ENCODE data around the gene MYOM1. TPM values are rescaled to one million over a fixed set of nuclear protein-coding genes. Genes with fewer than 3 reads are reported as not detected.
A peak's percentile ranks its signal among the peaks of the same experiment; 100 is the strongest.

The MYOM1 gene
- total RNA-seq, 2 experiments from 2014 or later: 2.4 to 3.8 TPM

DNA sequence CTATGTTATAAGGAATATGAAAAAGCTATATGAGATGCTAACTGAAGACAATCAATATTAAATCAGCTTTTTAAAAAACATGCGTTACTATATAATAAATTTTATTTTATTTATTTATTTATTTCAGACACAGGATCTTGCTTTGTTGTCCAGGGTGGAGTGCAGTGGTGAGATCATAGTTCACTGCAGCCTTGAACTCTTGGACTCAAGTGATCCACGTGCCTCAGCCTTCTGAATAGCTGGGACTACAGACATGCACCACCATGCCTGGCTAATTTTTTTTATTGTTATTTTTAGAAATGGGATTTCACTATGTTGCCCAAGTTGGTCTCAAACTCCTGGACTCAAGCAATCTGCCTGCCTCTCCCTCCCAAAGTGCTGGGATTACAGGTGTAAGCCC, 89.4 kb downstream of the MYOM1 start:
- no TSS peak for BruUV-seq (replicated peaks)

DNA sequence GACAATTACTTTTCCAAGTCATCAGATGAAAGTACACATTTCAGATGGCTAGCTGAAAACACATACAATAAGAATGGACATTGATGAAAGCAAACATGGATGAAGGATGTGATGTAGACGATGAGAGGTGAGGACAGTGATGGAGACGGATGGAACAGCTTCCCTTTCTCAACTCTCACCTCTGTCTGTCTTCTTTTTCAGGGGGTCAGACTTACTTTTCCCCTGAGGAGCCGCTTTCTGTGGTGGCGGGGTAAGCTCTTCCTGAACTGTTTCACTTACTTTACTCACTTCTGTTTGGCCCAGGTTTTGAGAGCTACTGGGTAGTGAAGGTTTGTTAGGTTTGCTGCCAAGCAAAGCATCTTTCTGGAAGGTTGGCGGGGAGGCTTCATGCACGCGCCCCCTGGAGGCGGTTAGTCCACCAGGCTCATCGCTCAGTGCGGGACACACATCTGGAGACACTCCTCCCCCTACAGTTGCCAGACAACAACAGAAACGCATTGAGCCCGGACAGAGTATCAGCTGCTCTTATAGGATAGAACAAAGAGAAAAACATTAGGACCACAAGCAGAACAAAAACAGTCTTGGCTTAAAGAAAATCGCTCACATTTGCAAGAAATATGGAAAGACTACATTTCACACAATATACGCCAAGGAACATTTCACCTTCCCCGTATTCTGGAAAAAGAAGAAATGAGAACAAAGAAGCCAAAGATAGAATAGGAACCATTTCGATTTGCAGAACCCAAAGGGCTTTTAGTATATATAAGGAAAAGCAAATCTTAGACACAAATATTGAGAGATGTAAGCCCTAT, 90.5 kb downstream of the MYOM1 start:
- Histone ChIP-seq H3K4me1 (ENCODE audit: insufficient read depth, low read length, poor library complexity, severe bottlenecking) (peaks cover 10% of the 10 kb centered on the region), H2AFZ (ENCODE audit: low read length) (peak overlapping the region; percentile 91), H3K27ac (ENCODE audit: low read depth, low read length, poor library complexity, severe bottlenecking) (no peak overlapping the region), H3K36me3 (ENCODE audit: insufficient read depth, low read length) (no peaks in the 10 kb centered on the region), H3K4me2 (ENCODE audit: low read length) (peak overlapping the region; percentile 49), H4K20me1 (ENCODE audit: insufficient read depth, low read length) (no peaks in the 10 kb centered on the region), H3K9me2 (ENCODE audit: insufficient read depth, low read length) (no peaks in the 10 kb centered on the region), H3K79me2 (ENCODE audit: insufficient read depth, low read depth, low read length) (no peaks in the 10 kb centered on the region), H3K4me3 (ENCODE audit: low read depth, low read length, poor library complexity, severe bottlenecking) (peak overlapping the region; percentile 6), H3K9me3 (ENCODE audit: low read length) (no peaks in the 10 kb centered on the region)
- no TSS peak for BruUV-seq (replicated peaks)
- DNase-seq (ENCODE audit: low spot score): peak; percentile 90
- ChIA-PET POLR2A (interaction anchor here (0.6 to 1.2 kb wide), 8 partner anchors 9 to 337 kb away, joined by 3 to 6 read pairs (median 3); no protein-coding TSS in a partner anchor), CTCF (ENCODE audit: unreplicated experiment) (interaction anchor here (0.5 to 1.6 kb wide), 4 partner anchors 12 to 116 kb away, joined by 3 to 4 read pairs (median 3); no protein-coding TSS in a partner anchor)
- intact Hi-C loops (cut with micrococcal nuclease; ENCODE audit: unreplicated experiment): loop anchor here (1.0 to 2.0 kb wide), 3 partner anchors 116 to 196 kb away; partner anchors contain the start of gene LPIN2
- no peak for TF ChIP-seq EZH2phosphoT487 (IDR thresholded peaks at IDR 0.05; ENCODE audit: borderline replicate concordance, low read depth, low read length)
- TF ChIP-seq, protein P1, sequence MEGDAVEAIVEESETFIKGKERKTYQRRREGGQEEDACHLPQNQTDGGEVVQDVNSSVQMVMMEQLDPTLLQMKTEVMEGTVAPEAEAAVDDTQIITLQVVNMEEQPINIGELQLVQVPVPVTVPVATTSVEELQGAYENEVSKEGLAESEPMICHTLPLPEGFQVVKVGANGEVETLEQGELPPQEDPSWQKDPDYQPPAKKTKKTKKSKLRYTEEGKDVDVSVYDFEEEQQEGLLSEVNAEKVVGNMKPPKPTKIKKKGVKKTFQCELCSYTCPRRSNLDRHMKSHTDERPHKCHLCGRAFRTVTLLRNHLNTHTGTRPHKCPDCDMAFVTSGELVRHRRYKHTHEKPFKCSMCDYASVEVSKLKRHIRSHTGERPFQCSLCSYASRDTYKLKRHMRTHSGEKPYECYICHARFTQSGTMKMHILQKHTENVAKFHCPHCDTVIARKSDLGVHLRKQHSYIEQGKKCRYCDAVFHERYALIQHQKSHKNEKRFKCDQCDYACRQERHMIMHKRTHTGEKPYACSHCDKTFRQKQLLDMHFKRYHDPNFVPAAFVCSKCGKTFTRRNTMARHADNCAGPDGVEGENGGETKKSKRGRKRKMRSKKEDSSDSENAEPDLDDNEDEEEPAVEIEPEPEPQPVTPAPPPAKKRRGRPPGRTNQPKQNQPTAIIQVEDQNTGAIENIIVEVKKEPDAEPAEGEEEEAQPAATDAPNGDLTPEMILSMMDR (conservative IDR thresholded peaks at IDR 0.05; ENCODE audit: low read length): peak; percentile 99

More for the DNA sequence above, 89.4 kb downstream of the MYOM1 start:
- Histone ChIP-seq H3K4me2 (ENCODE audit: low read length) (no peak overlapping the region), H3K27ac (ENCODE audit: low read depth, low read length, poor library complexity, severe bottlenecking) (no peak overlapping the region), H4K20me1 (ENCODE audit: insufficient read depth, low read length) (no peaks in the 10 kb centered on the region), H3K9me2 (ENCODE audit: insufficient read depth, low read length) (no peaks in the 10 kb centered on the region), H3K4me1 (ENCODE audit: insufficient read depth, low read length, poor library complexity, severe bottlenecking) (peaks cover 10% of the 10 kb centered on the region), H3K79me2 (ENCODE audit: insufficient read depth, low read depth, low read length) (no peaks in the 10 kb centered on the region), H3K36me3 (ENCODE audit: insufficient read depth, low read length) (no peaks in the 10 kb centered on the region), H2AFZ (ENCODE audit: low read length) (no peak overlapping the region), H3K9me3 (ENCODE audit: low read length) (no peaks in the 10 kb centered on the region), H3K4me3 (ENCODE audit: low read depth, low read length, poor library complexity, severe bottlenecking) (no peak overlapping the region)
- DNase-seq (ENCODE audit: low spot score): no peak
- intact Hi-C loops (cut with micrococcal nuclease; ENCODE audit: unreplicated experiment): no loop called here
- CTCF ChIA-PET (ENCODE audit: unreplicated experiment): interaction anchor here (0.6 to 1.6 kb wide), 2 partner anchors 13 to 202 kb away, joined by 3 to 4 read pairs; no protein-coding TSS in a partner anchor
- POLR2A ChIA-PET: interaction anchor here (0.9 to 1.4 kb wide), 2 partner anchors 22 to 53 kb away, joined by 3 to 4 read pairs; no protein-coding TSS in a partner anchor
- TF ChIP-seq, protein P1 (conservative IDR thresholded peaks at IDR 0.05; ENCODE audit: low read length): no peak
- no peak for TF ChIP-seq EZH2phosphoT487 (IDR thresholded peaks at IDR 0.05; ENCODE audit: borderline replicate concordance, low read depth, low read length)
